ENCODE data around the gene ALDH18A1.

- TF ChIP-seq POLR2A (IDR thresholded peaks at IDR 0.05) (no peak), CTCF (IDR thresholded peaks at IDR 0.05) (no peak)
These were observed 51.9 kb downstream of the ALDH18A1 start for GRCh38 chr10:95604630-95605029.

Measured in thyroid gland (tissue), 4 donors.